Lower leg skin (tissue), 4 donors: Measurements from ENCODE around the gene TMUB2. TPM values are rescaled to one million over a fixed set of nuclear protein-coding genes. Genes with fewer than 3 reads are reported as not detected.

Experiments used
- DNase-seq, 2 donors: peaks; one replicate each; pipeline ENCODE4 v3.0.0-alpha.2; 2019; ENCODE audit warnings: low spot score in 2 of 2
- H3K4me3 ChIP-seq: fragments of 200-600 bp; sonication (generic); 2 replicates; pipeline ENCODE4 v1.5.1; 2017; ENCODE audit warnings: mild to moderate bottlenecking, low read depth; ENCODE audit not compliant: poor library complexity, severe bottlenecking
- CTCF ChIP-seq, 3 donors: fragments of 450-650 bp; IDR thresholded peaks; one replicate each; pipeline ENCODE4 v1.5.1; 2016; ENCODE audit warnings: antibody characterized with exemption in 3 of 3, mild to moderate bottlenecking in 3 of 3, moderate library complexity in 2 of 3
- POLR2A ChIP-seq, 2 donors: fragments of 450-650 bp; IDR thresholded peaks; one replicate each; pipeline ENCODE4 v1.6.1; 2016 to 2017; ENCODE audit warnings: antibody characterized with exemption in 2 of 2, mild to moderate bottlenecking in 1 of 2, moderate library complexity in 1 of 2
- WGBS, 2 donors: methylation state at CpG; one replicate each; pipeline ENCODE4 v1.1.5; 2018; 5-methylcytosine and 5-hydroxymethylcytosine counted together
- intact Hi-C: fragments of 100-400 bp; cut with DNase I; formaldehyde crosslinking; loops from one replicate; pipeline ENCODE4 v1.15.0; 2023; ENCODE audit warnings: low total_unique reads
- total RNA-seq, 4 donors: library from RNA; depleted of rRNA; stranded (reverse); fragments of >200 nt; gene quantifications; one replicate each; pipeline ENCODE4 v1.1.0, GENCODE V29; 2016

The TMUB2 gene
- total RNA-seq, 4 donors from 2014 or later = 23.4 to 44.5 (median 34.8) TPM

GRCh38 chr17:44204441-44204882, 17.7 kb downstream of the TMUB2 start:
- peak in 1 of 2 donors; percentile 86 for DNase-seq
- no peak for TF ChIP-seq CTCF (IDR thresholded peaks at IDR 0.05)
- TF ChIP-seq POLR2A (IDR thresholded peaks at IDR 0.05) = no peak
- no peak overlapping the region for H3K4me3 ChIP-seq
- WGBS, 2 donors = 49 to 61% methylated on average over 5 of the region's 5 CpGs
- intact Hi-C loops = no loop called here

- no peak for DNase-seq
- TF ChIP-seq POLR2A (IDR thresholded peaks at IDR 0.05) = no peak
- no peak for TF ChIP-seq CTCF (IDR thresholded peaks at IDR 0.05)
- intact Hi-C loops = no loop called here
- H3K4me3 ChIP-seq = no peak overlapping the region
- whole genome bisulfite sequencing, 2 donors = 52 to 57% methylated on average over 13 of the region's 13 CpGs
Observed at GRCh38 chr17:44205962-44206824, 19.4 kb downstream of the TMUB2 start.

GRCh38 chr17:44206825-44207155, 20.0 kb downstream of the TMUB2 start:
- intact Hi-C loops = no loop called here
- no peak overlapping the region for H3K4me3 ChIP-seq
- DNase-seq = no peak
- WGBS, 2 donors = 84 to 87% methylated on average over 6 of the region's 6 CpGs
- TF ChIP-seq POLR2A (IDR thresholded peaks at IDR 0.05) (no peak), CTCF (IDR thresholded peaks at IDR 0.05) (no peak)

- no peak for DNase-seq
- intact Hi-C loops = no loop called here
- TF ChIP-seq POLR2A (IDR thresholded peaks at IDR 0.05) (no peak), CTCF (IDR thresholded peaks at IDR 0.05) (no peak)
- WGBS, 2 donors = 84 to 87% methylated on average over 17 of the region's 17 CpGs
- no peak overlapping the region for H3K4me3 ChIP-seq
Observed at GRCh38 chr17:44207319-44207718, 20.5 kb downstream of the TMUB2 start.

GRCh38 chr17:44207743-44208142, 21.0 kb downstream of the TMUB2 start:
- DNase-seq = no peak
- H3K4me3 ChIP-seq = no peak overlapping the region
- intact Hi-C loops = no loop called here
- 85 to 90% methylated on average over 5 of the region's 5 CpGs for WGBS, 2 donors
- TF ChIP-seq CTCF (IDR thresholded peaks at IDR 0.05) = no peak
- no peak for TF ChIP-seq POLR2A (IDR thresholded peaks at IDR 0.05)
